H9 (cell line): ENCODE data around the gene RSPO3. TPM values are rescaled to one million over a fixed set of nuclear protein-coding genes. Genes with fewer than 3 reads are reported as not detected.

Experiments
- DNase-seq: peaks from one replicate; pipeline ENCODE4 v3.0.0-alpha.2; 2017
- H2AFZ ChIP-seq: one replicate; pipeline ENCODE4 v1.6.1; 2013; ENCODE audit warnings: mild to moderate bottlenecking, low read length, control low read depth, moderate library complexity
- H2AK5ac ChIP-seq: 2 replicates; pipeline ENCODE4 v1.6.1; 2013; ENCODE audit warnings: low read length, control low read depth, mixed read lengths; ENCODE audit not compliant: insufficient read length
- H2BK120ac ChIP-seq: one replicate; pipeline ENCODE4 v1.6.1; 2013; ENCODE audit warnings: low read depth, mild to moderate bottlenecking, low read length, control low read depth, inconsistent platforms; ENCODE audit not compliant: poor library complexity, severe bottlenecking
- H2BK12ac ChIP-seq: 2 replicates; pipeline ENCODE4 v1.6.1; 2013; ENCODE audit warnings: low read length, control low read depth, mixed read lengths, low read depth; ENCODE audit not compliant: insufficient read length
- H2BK15ac ChIP-seq: 2 replicates; pipeline ENCODE4 v1.6.1; 2013; ENCODE audit warnings: low read depth, low read length, control low read depth
- H2BK20ac ChIP-seq: one replicate; pipeline ENCODE4 v1.6.1; 2013; ENCODE audit warnings: low read depth, mild to moderate bottlenecking, low read length, control low read depth, inconsistent platforms; ENCODE audit not compliant: poor library complexity, severe bottlenecking
- H2BK5ac ChIP-seq: 2 replicates; pipeline ENCODE4 v1.6.1; 2013; ENCODE audit warnings: low read length, control low read depth, mixed read lengths; ENCODE audit not compliant: insufficient read length
- H3K14ac ChIP-seq: 2 replicates; pipeline ENCODE4 v1.6.1; 2013; ENCODE audit warnings: low read length, control low read depth; ENCODE audit not compliant: insufficient read depth
- H3K18ac ChIP-seq: 2 replicates; pipeline ENCODE4 v1.6.1; 2013; ENCODE audit warnings: low read depth, mild to moderate bottlenecking, mixed read lengths, low read length, control low read depth; ENCODE audit not compliant: insufficient read length
- H3K23ac ChIP-seq: 2 replicates; pipeline ENCODE4 v1.6.1; 2013; ENCODE audit warnings: low read length, control low read depth, mixed read lengths, low read depth; ENCODE audit not compliant: insufficient read length
- H3K23me2 ChIP-seq: 2 replicates; pipeline ENCODE4 v1.6.1; 2013; ENCODE audit warnings: low read depth, mild to moderate bottlenecking, mixed read lengths, low read length, control low read depth; ENCODE audit not compliant: insufficient read length, poor library complexity, severe bottlenecking
- H3K27ac ChIP-seq: 2 replicates; pipeline ENCODE4 v1.5.1; 2013; ENCODE audit warnings: low read length, control low read depth, mixed read lengths, low read depth; ENCODE audit not compliant: insufficient read length
- H3K27me3 ChIP-seq: 2 replicates; pipeline ENCODE4 v1.6.1; 2013; ENCODE audit warnings: low read length, control low read depth, inconsistent platforms; ENCODE audit not compliant: insufficient read depth
- H3K4ac ChIP-seq: 2 replicates; pipeline ENCODE4 v1.6.1; 2013; ENCODE audit warnings: low read depth, mild to moderate bottlenecking, control low read depth, inconsistent platforms, low read length, moderate library complexity
- H3K4me1 ChIP-seq: 2 replicates; pipeline ENCODE4 v1.6.1; 2013; ENCODE audit warnings: low read length, control low read depth, inconsistent platforms; ENCODE audit not compliant: insufficient read depth
- H3K4me2 ChIP-seq: 2 replicates; pipeline ENCODE4 v1.6.1; 2013; ENCODE audit warnings: low read length, control low read depth, mixed read lengths; ENCODE audit not compliant: insufficient read length, insufficient read depth
- H3K56ac ChIP-seq: 2 replicates; pipeline ENCODE4 v1.6.1; 2013; ENCODE audit warnings: low read depth, mild to moderate bottlenecking, mixed read lengths, low read length, control low read depth; ENCODE audit not compliant: insufficient read length
- H3K79me1 ChIP-seq: 2 replicates; pipeline ENCODE4 v1.6.1; 2013; ENCODE audit warnings: low read depth, mild to moderate bottlenecking, moderate library complexity, low read length, control low read depth, inconsistent platforms; ENCODE audit not compliant: insufficient read depth, poor library complexity, severe bottlenecking
- H3K79me2 ChIP-seq: 2 replicates; pipeline ENCODE4 v1.6.1; 2013; ENCODE audit warnings: low read length, control low read depth, inconsistent platforms; ENCODE audit not compliant: insufficient read depth
- H3K9ac ChIP-seq: 2 replicates; pipeline ENCODE4 v1.6.1; 2013; ENCODE audit warnings: low read length, control low read depth, mixed read lengths; ENCODE audit not compliant: insufficient read length; ENCODE audit errors: extremely low read depth
- H3K9me3 ChIP-seq: one replicate; pipeline ENCODE4 v1.6.1; 2013; ENCODE audit warnings: low read depth, low read length, inconsistent platforms; ENCODE audit not compliant: control insufficient read depth
- H3T11ph ChIP-seq: one replicate; pipeline ENCODE4 v1.6.1; 2013; ENCODE audit warnings: mild to moderate bottlenecking, low read length, control low read depth, inconsistent platforms
- H4K20me1 ChIP-seq: one replicate; pipeline ENCODE4 v1.6.1; 2013; ENCODE audit not compliant: control insufficient read depth, insufficient read length, insufficient read depth
- H4K5ac ChIP-seq: 2 replicates; pipeline ENCODE4 v1.6.1; 2013; ENCODE audit warnings: low read depth, mild to moderate bottlenecking, mixed read lengths, low read length, control low read depth; ENCODE audit not compliant: insufficient read length
- H4K8ac ChIP-seq: replicated peaks from 2 replicates; pipeline ENCODE4 v1.6.1; 2013; ENCODE audit warnings: low read length, control low read depth, mixed read lengths, low read depth; ENCODE audit not compliant: insufficient read length
- H4K91ac ChIP-seq: 2 replicates; pipeline ENCODE4 v1.6.1; 2013; ENCODE audit warnings: low read depth, mild to moderate bottlenecking, moderate library complexity, mixed read lengths, low read length, control low read depth; ENCODE audit not compliant: insufficient read length
- H3K27ac Mint-ChIP-seq, 3 experiments: 2 replicates in 2 of 3; 3 replicates in 1 of 3; pipeline ENCODE4 v1.8.0; 2020 to 2021; ENCODE audit warnings: mixed read lengths in 3 of 3, mild to moderate bottlenecking in 1 of 3, moderate library complexity in 1 of 3
- H3K27me3 Mint-ChIP-seq: 2 replicates; pipeline ENCODE4 v1.8.0; 2021; ENCODE audit warnings: low read depth, mild to moderate bottlenecking, moderate library complexity, mixed read lengths
- H3K36me3 Mint-ChIP-seq, 3 experiments: 2 replicates in 2 of 3; 3 replicates in 1 of 3; pipeline ENCODE4 v1.8.0; 2020 to 2021; ENCODE audit warnings: low read depth in 3 of 3, mixed read lengths in 3 of 3; ENCODE audit not compliant: insufficient read depth in 1 of 3
- H3K4me1 Mint-ChIP-seq, 2 experiments: 2 replicates each; pipeline ENCODE4 v1.8.0; 2020; ENCODE audit warnings: mixed read lengths in 2 of 2
- H3K4me3 Mint-ChIP-seq, 2 experiments: 2 replicates in 1 of 2; 3 replicates in 1 of 2; pipeline ENCODE4 v1.8.0; 2020 to 2021; ENCODE audit warnings: mild to moderate bottlenecking in 2 of 2, mixed read lengths in 2 of 2, moderate library complexity in 1 of 2
- H3K9me3 Mint-ChIP-seq, 2 experiments: 2 replicates in 1 of 2; 3 replicates in 1 of 2; pipeline ENCODE4 v1.8.0; 2020; ENCODE audit warnings: mild to moderate bottlenecking in 2 of 2, mixed read lengths in 2 of 2, moderate library complexity in 1 of 2
- CTCF ChIP-seq: fragments of 200-600 bp; sonication (generic); conservative IDR thresholded peaks from 3 replicates; pipeline ENCODE4 v1.8.0; 2021; ENCODE audit warnings: antibody characterized with exemption, mild to moderate bottlenecking
- total RNA-seq: library from RNA; stranded (reverse); gene quantifications from 2 replicates; pipeline ENCODE4 v1.2.1, GENCODE V29; 2021

The RSPO3 gene
- total RNA-seq, 1 experiment from 2014 or later: not detected

DNA sequence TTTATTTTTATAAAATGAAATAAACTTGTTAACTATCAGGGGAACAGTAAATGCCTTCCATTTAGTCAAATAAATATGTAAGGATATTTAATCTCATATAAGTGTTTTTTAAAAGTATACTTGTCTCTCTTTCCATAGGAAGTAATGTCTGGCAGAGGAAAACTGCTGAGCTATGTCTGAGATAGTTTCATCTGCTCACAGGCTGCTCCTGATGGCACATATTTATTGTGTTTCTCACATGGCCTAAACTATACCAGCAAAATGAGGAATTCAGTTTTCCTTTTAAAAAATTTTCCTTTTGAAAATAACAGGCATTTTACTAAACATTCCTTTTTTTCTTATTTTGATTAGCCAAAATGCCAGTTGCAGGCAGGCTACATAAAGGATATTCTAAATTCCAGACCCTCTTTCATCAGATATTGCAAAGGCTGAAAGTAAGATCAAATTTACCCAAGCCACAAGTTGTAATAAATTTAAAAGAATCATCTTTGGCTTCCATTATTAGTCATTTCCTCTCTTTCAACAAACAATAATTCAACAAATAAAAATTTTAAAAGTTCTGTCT, 88.1 kb downstream of the RSPO3 start:
- no peak overlapping the region for H4K91ac ChIP-seq
- no peaks in the 10 kb centered on the region for H3K79me2 ChIP-seq
- Mint-ChIP-seq H3K36me3 (no peaks in the 10 kb centered on the region), H3K9me3 (no peaks in the 10 kb centered on the region), H3K27me3 (no peaks in the 10 kb centered on the region), H3K27ac (no peak overlapping the region), H3K4me1 (0 out of 4 replicates have a peak, but pooled peaks cover 0 to 2% of the 10 kb centered on the region in 2 experiments), H3K4me3 (no peak overlapping the region)
- H4K8ac ChIP-seq: no peak overlapping the region
- H3T11ph ChIP-seq: no peak overlapping the region
- H3K9me3 ChIP-seq: no peaks in the 10 kb centered on the region
- H3K9ac ChIP-seq: no peak overlapping the region
- no peak overlapping the region for H3K4ac ChIP-seq
- no peak overlapping the region for H4K5ac ChIP-seq
- no peaks in the 10 kb centered on the region for H3K4me1 ChIP-seq
- no peaks in the 10 kb centered on the region for H4K20me1 ChIP-seq
- H3K14ac ChIP-seq: no peak overlapping the region
- no peaks in the 10 kb centered on the region for H3K27me3 ChIP-seq
- H2BK5ac ChIP-seq: no peak overlapping the region
- H3K23ac ChIP-seq: no peak overlapping the region
- no peak for DNase-seq
- H2BK120ac ChIP-seq: no peak overlapping the region
- no peak overlapping the region for H3K27ac ChIP-seq
- no peak overlapping the region for H2AK5ac ChIP-seq
- H3K4me2 ChIP-seq: no peak overlapping the region
- no peaks in the 10 kb centered on the region for H3K23me2 ChIP-seq
- TF ChIP-seq CTCF: no peak
- H3K18ac ChIP-seq: no peak overlapping the region
- H3K79me1 ChIP-seq: no peaks in the 10 kb centered on the region
- no peak overlapping the region for H2BK20ac ChIP-seq
- H2AFZ ChIP-seq: no peak overlapping the region
- H2BK12ac ChIP-seq: no peak overlapping the region
- H2BK15ac ChIP-seq: no peak overlapping the region
- H3K56ac ChIP-seq: no peak overlapping the region
